GM12878 (cell line): ENCODE results near the gene REXO1. TPM values are rescaled to one million over a fixed set of nuclear protein-coding genes. Genes with fewer than 3 reads are reported as not detected.
A peak's percentile ranks its signal among the peaks of the same experiment; 100 is the strongest.

ENCODE experiments used
- ASH2L ChIP-seq: fragments of 300-600, 200-600 bp; sonication (generic); IDR thresholded peaks from 2 replicates; pipeline ENCODE4 v1.6.1; 2017; ENCODE audit warnings: low read depth, mild to moderate bottlenecking, borderline replicate concordance
- ATF2 ChIP-seq: IDR thresholded peaks from 2 replicates; pipeline ENCODE4 v1.6.1; 2012; ENCODE audit warnings: low read length, inconsistent platforms
- ATF7 ChIP-seq: fragments of 450-650 bp; IDR thresholded peaks from 2 replicates; pipeline ENCODE4 v1.6.1; 2016; ENCODE audit warnings: low read depth, mild to moderate bottlenecking
- CHD1 ChIP-seq: IDR thresholded peaks from 2 replicates; pipeline ENCODE4 v1.6.1; 2012; ENCODE audit warnings: low read depth, low read length, improper control_type of control experiment
- CREB1 ChIP-seq: IDR thresholded peaks from 2 replicates; pipeline ENCODE4 v1.6.1; 2012; ENCODE audit warnings: low read depth, mild to moderate bottlenecking, inconsistent platforms
- EZH2 ChIP-seq: IDR thresholded peaks from 2 replicates; pipeline ENCODE4 v1.6.1; 2012; ENCODE audit warnings: low read depth, mild to moderate bottlenecking, control low read depth, inconsistent platforms, low read length, borderline replicate concordance; ENCODE audit not compliant: control insufficient read depth
- FOS ChIP-seq: IDR thresholded peaks from 3 replicates; pipeline ENCODE4 v1.6.1; 2011; ENCODE audit warnings: borderline replicate concordance; ENCODE audit not compliant: insufficient read length; ENCODE audit errors: extremely low read depth
- FOXK2 ChIP-seq: fragments of 450-650 bp; IDR thresholded peaks from 2 replicates; pipeline ENCODE4 v1.6.1; 2017; ENCODE audit warnings: mild to moderate bottlenecking, moderate library complexity
- GATAD2B ChIP-seq: fragments of 450-650 bp; conservative IDR thresholded peaks from 2 replicates; pipeline ENCODE4 v1.6.1; 2017; ENCODE audit warnings: low read depth, mild to moderate bottlenecking, moderate library complexity
- IKZF2 ChIP-seq, 2 experiments: fragments of 450-650 bp; IDR thresholded peaks; 2 replicates each; pipeline ENCODE4 v1.6.1; 2017; ENCODE audit warnings: mild to moderate bottlenecking in 2 of 2, moderate library complexity in 2 of 2
- NBN ChIP-seq: fragments of 450-650 bp; IDR thresholded peaks from 2 replicates; pipeline ENCODE4 v1.6.1; 2016
- NR2F1 ChIP-seq: fragments of 450-650 bp; conservative IDR thresholded peaks from 2 replicates; pipeline ENCODE4 v1.6.1; 2017; ENCODE audit warnings: mild to moderate bottlenecking
- RB1 ChIP-seq: fragments of 450-650 bp; formaldehyde crosslinking; IDR thresholded peaks from 2 replicates; pipeline ENCODE4 v1.6.1; 2017; ENCODE audit warnings: mild to moderate bottlenecking, borderline replicate concordance
- RELB ChIP-seq: fragments of 450-650 bp; IDR thresholded peaks from 2 replicates; pipeline ENCODE4 v1.6.1; 2017; ENCODE audit warnings: low read depth, mild to moderate bottlenecking, moderate library complexity
- SIN3A ChIP-seq: IDR thresholded peaks from 2 replicates; pipeline ENCODE4 v1.6.1; 2012; ENCODE audit warnings: low read depth, low read length, improper control_type of control experiment
- SMC3 ChIP-seq: IDR thresholded peaks from 2 replicates; pipeline ENCODE4 v1.6.1; 2011; ENCODE audit warnings: low read length, improper control_type of control experiment, borderline replicate concordance
- TARDBP ChIP-seq: IDR thresholded peaks from 2 replicates; pipeline ENCODE4 v1.6.1; 2016; ENCODE audit warnings: borderline replicate concordance
- ZBTB40 ChIP-seq: fragments of 450-650 bp; IDR thresholded peaks from 2 replicates; pipeline ENCODE4 v1.6.1; 2016; ENCODE audit warnings: mild to moderate bottlenecking, moderate library complexity, borderline replicate concordance
- ZNF217 ChIP-seq: fragments of 450-650 bp; IDR thresholded peaks from 2 replicates; pipeline ENCODE4 v1.6.1; 2017; ENCODE audit warnings: antibody characterized with exemption, mild to moderate bottlenecking
- ZNF592 ChIP-seq: fragments of 450-650 bp; IDR thresholded peaks from 2 replicates; pipeline ENCODE4 v1.6.1; 2017; ENCODE audit warnings: mild to moderate bottlenecking, moderate library complexity
- polyA plus RNA-seq, 11 experiments: library from polyadenylated mRNA; depleted of rRNA in 4 of 11; unstranded in 6 of 11; stranded (reverse) in 5 of 11; fragments of >200 nt; fragmentation: Nextera tagmentation in 4 of 11; fragmentation: Illumina TruSeq in 1 of 11; extraction: Ambion mirVana in 4 of 11; extraction: Trizol in 1 of 11; gene quantifications; 1 replicate in 1 of 11; 2 replicates in 10 of 11; pipeline versions ENCODE4 v1.2.1 to v1.2.3, GENCODE V29; 2011 to 2016; ENCODE audit warnings: inconsistent platforms in 2 of 11, missing spikeins in 2 of 11, low read depth in 1 of 11
- total RNA-seq, 4 experiments: library from RNA; depleted of rRNA in 3 of 4; stranded (reverse); fragments of >200 nt in 3 of 4; fragmentation: Illumina TruSeq in 1 of 4; extraction: Trizol in 1 of 4; gene quantifications; 2 replicates each; pipeline versions ENCODE4 v1.2.1 to v1.2.3, GENCODE V29; 2013 to 2021

Gene REXO1
- total and polyA plus RNA-seq, 10 of the 15 experiments (the other 5 are each of a cell fraction or from before 2014, with no cell fraction given): 0.03 to 45.2 (median 8.4) TPM

- no peak for TF ChIP-seq ZNF592
- TF ChIP-seq ZBTB40: no peak
- TF ChIP-seq RB1: no peak
- peak; percentile 53; the same call in 1 of the 2 replicates for TF ChIP-seq FOXK2
- no peak for TF ChIP-seq ATF7
- 0 out of 2 replicates have a peak, but pooled peaks have one; percentile 8 for TF ChIP-seq TARDBP
- TF ChIP-seq RELB: no peak
- no peak for TF ChIP-seq ATF2
- TF ChIP-seq ZNF217: no peak
- no peak for TF ChIP-seq SMC3
- TF ChIP-seq NR2F1: no peak; the same call in 1 of the 2 replicates
- peak; percentile 71; the same call in 1 of the 2 replicates for TF ChIP-seq GATAD2B
- TF ChIP-seq FOS: no peak
- TF ChIP-seq CREB1: 0 out of 2 replicates have a peak, but pooled peaks have one; percentile 7
- 0 out of 2 replicates have a peak, but pooled peaks have one; percentile 43 for TF ChIP-seq SIN3A
- no peak for TF ChIP-seq IKZF2 (IDR thresholded peaks at IDR 0.05)
- no peak for TF ChIP-seq EZH2
- TF ChIP-seq CHD1: peak; percentile 26; the same call in 1 of the 2 replicates
- TF ChIP-seq ASH2L: no peak
- no peak for TF ChIP-seq NBN
Measured at GRCh38 chr19:1847684-1848398, 442 bp downstream of the REXO1 start (continued).
